ENCODE measurements around the gene KMT2C.
"Not testable (repeated sequence)": the region's sequence is repeated elsewhere in the genome, so short reads cannot be mapped to it uniquely, and the experiment has no call there.

Gene KMT2C

GRCh38 chr7:152380931-152381578, 54.7 kb downstream of the KMT2C start:
- not testable (repeated sequence) for H3K4me3 ChIP-seq (ENCODE audit: extremely low read depth, insufficient read depth, low read length, poor library complexity, severe bottlenecking); H3K27ac ChIP-seq (ENCODE audit: low read depth, low read length, severe bottlenecking); H3K4me1 ChIP-seq (ENCODE audit: control insufficient read depth, insufficient read depth, low read length, poor library complexity, severe bottlenecking); H3K36me3 ChIP-seq (ENCODE audit: control insufficient read depth, insufficient read depth, low read length)
- peaks cover 18% of the 10 kb centered on the region for H3K9me3 ChIP-seq (ENCODE audit: control insufficient read depth, low read length)
- WGBS, 2 experiments (ENCODE audit: insufficient coverage in 2 of 2) = 74 to 83% methylated on average over 1 to 3 of the region's 5 CpGs

- H3K27ac ChIP-seq (ENCODE audit: low read depth, low read length, severe bottlenecking); H3K4me1 ChIP-seq (ENCODE audit: control insufficient read depth, insufficient read depth, low read length, poor library complexity, severe bottlenecking); H3K36me3 ChIP-seq (ENCODE audit: control insufficient read depth, insufficient read depth, low read length); H3K4me3 ChIP-seq (ENCODE audit: extremely low read depth, insufficient read depth, low read length, poor library complexity, severe bottlenecking): not testable (repeated sequence)
- H3K9me3 ChIP-seq (ENCODE audit: control insufficient read depth, low read length) = peaks cover 18% of the 10 kb centered on the region
Observed at GRCh38 chr7:152378497-152378896, 57.3 kb downstream of the KMT2C start.

GRCh38 chr7:152376716-152377484, 58.9 kb downstream of the KMT2C start:
- H3K4me3 ChIP-seq (ENCODE audit: extremely low read depth, insufficient read depth, low read length, poor library complexity, severe bottlenecking); H3K36me3 ChIP-seq (ENCODE audit: control insufficient read depth, insufficient read depth, low read length); H3K4me1 ChIP-seq (ENCODE audit: control insufficient read depth, insufficient read depth, low read length, poor library complexity, severe bottlenecking); H3K27ac ChIP-seq (ENCODE audit: low read depth, low read length, severe bottlenecking): not testable (repeated sequence)
- 68 to 90% methylated on average over 3 to 4 of the region's 8 CpGs for WGBS, 2 experiments (ENCODE audit: insufficient coverage in 2 of 2)
- peaks cover 18% of the 10 kb centered on the region for H3K9me3 ChIP-seq (ENCODE audit: control insufficient read depth, low read length)

GRCh38 chr7:152370297-152370696, 65.5 kb downstream of the KMT2C start:
- Histone ChIP-seq H3K4me1 (ENCODE audit: control insufficient read depth, insufficient read depth, low read length, poor library complexity, severe bottlenecking) (no peaks in the 10 kb centered on the region), H3K9me3 (ENCODE audit: control insufficient read depth, low read length) (no peaks in the 10 kb centered on the region), H3K27ac (ENCODE audit: low read depth, low read length, severe bottlenecking) (no peak overlapping the region), H3K4me3 (ENCODE audit: extremely low read depth, insufficient read depth, low read length, poor library complexity, severe bottlenecking) (no peak overlapping the region), H3K36me3 (ENCODE audit: control insufficient read depth, insufficient read depth, low read length) (peaks cover 4% of the 10 kb centered on the region)

GRCh38 chr7:152369518-152369917, 66.3 kb downstream of the KMT2C start:
- Histone ChIP-seq H3K9me3 (ENCODE audit: control insufficient read depth, low read length) (no peaks in the 10 kb centered on the region), H3K27ac (ENCODE audit: low read depth, low read length, severe bottlenecking) (no peak overlapping the region), H3K36me3 (ENCODE audit: control insufficient read depth, insufficient read depth, low read length) (peaks cover 4% of the 10 kb centered on the region), H3K4me1 (ENCODE audit: control insufficient read depth, insufficient read depth, low read length, poor library complexity, severe bottlenecking) (no peaks in the 10 kb centered on the region), H3K4me3 (ENCODE audit: extremely low read depth, insufficient read depth, low read length, poor library complexity, severe bottlenecking) (no peak overlapping the region)
- WGBS, 2 experiments (ENCODE audit: insufficient coverage in 2 of 2) = 100% methylated on average over 1 of the region's 3 CpGs; no CpG with 5 or more reads in 1 of the 2 experiments

- no peaks in the 10 kb centered on the region for H3K4me1 ChIP-seq (ENCODE audit: control insufficient read depth, insufficient read depth, low read length, poor library complexity, severe bottlenecking)
- H3K4me3 ChIP-seq (ENCODE audit: extremely low read depth, insufficient read depth, low read length, poor library complexity, severe bottlenecking) = no peak overlapping the region
- H3K9me3 ChIP-seq (ENCODE audit: control insufficient read depth, low read length) = no peaks in the 10 kb centered on the region
- H3K27ac ChIP-seq (ENCODE audit: low read depth, low read length, severe bottlenecking) = no peak overlapping the region
- WGBS, 2 experiments (ENCODE audit: insufficient coverage in 2 of 2) = 85 to 97% methylated on average over 6 to 8 of the region's 8 CpGs
- H3K36me3 ChIP-seq (ENCODE audit: control insufficient read depth, insufficient read depth, low read length) = peaks cover 4% of the 10 kb centered on the region
Observed at GRCh38 chr7:152367170-152367569, 68.6 kb downstream of the KMT2C start.

- Histone ChIP-seq H3K4me1 (ENCODE audit: control insufficient read depth, insufficient read depth, low read length, poor library complexity, severe bottlenecking) (no peaks in the 10 kb centered on the region), H3K9me3 (ENCODE audit: control insufficient read depth, low read length) (no peaks in the 10 kb centered on the region), H3K4me3 (ENCODE audit: extremely low read depth, insufficient read depth, low read length, poor library complexity, severe bottlenecking) (no peak overlapping the region), H3K27ac (ENCODE audit: low read depth, low read length, severe bottlenecking) (no peak overlapping the region), H3K36me3 (ENCODE audit: control insufficient read depth, insufficient read depth, low read length) (peaks cover 4% of the 10 kb centered on the region)
- 96 to 98% methylated on average over 29 to 32 of the region's 32 CpGs for WGBS, 2 experiments (ENCODE audit: insufficient coverage in 2 of 2)
Observed at GRCh38 chr7:152366662-152367061, 69.1 kb downstream of the KMT2C start.

GRCh38 chr7:152365982-152366603, 69.7 kb downstream of the KMT2C start:
- Histone ChIP-seq H3K9me3 (ENCODE audit: control insufficient read depth, low read length) (no peaks in the 10 kb centered on the region), H3K4me3 (ENCODE audit: extremely low read depth, insufficient read depth, low read length, poor library complexity, severe bottlenecking) (no peak overlapping the region), H3K4me1 (ENCODE audit: control insufficient read depth, insufficient read depth, low read length, poor library complexity, severe bottlenecking) (no peaks in the 10 kb centered on the region), H3K27ac (ENCODE audit: low read depth, low read length, severe bottlenecking) (no peak overlapping the region), H3K36me3 (ENCODE audit: control insufficient read depth, insufficient read depth, low read length) (peaks cover 4% of the 10 kb centered on the region)
- 95% methylated on average over 4 of the region's 6 CpGs; no CpG with 5 or more reads in 1 of the 2 experiments for WGBS, 2 experiments (ENCODE audit: insufficient coverage in 2 of 2)

- Histone ChIP-seq H3K9me3 (ENCODE audit: control insufficient read depth, low read length) (no peaks in the 10 kb centered on the region), H3K27ac (ENCODE audit: low read depth, low read length, severe bottlenecking) (no peak overlapping the region)
- 80 to 83% methylated on average over 1 of the region's 1 CpG for WGBS, 2 experiments (ENCODE audit: insufficient coverage in 2 of 2)
Observed at GRCh38 chr7:152363798-152364197, 72.0 kb downstream of the KMT2C start.

GRCh38 chr7:152362128-152362926, 73.5 kb downstream of the KMT2C start:
- 65 to 85% methylated on average over 4 of the region's 6 CpGs for WGBS, 2 experiments (ENCODE audit: insufficient coverage in 2 of 2)
- peaks cover 7% of the 10 kb centered on the region for H3K36me3 ChIP-seq (ENCODE audit: control insufficient read depth, insufficient read depth, low read length)
- no peaks in the 10 kb centered on the region for H3K4me1 ChIP-seq (ENCODE audit: control insufficient read depth, insufficient read depth, low read length, poor library complexity, severe bottlenecking)
- H3K9me3 ChIP-seq (ENCODE audit: control insufficient read depth, low read length) = no peaks in the 10 kb centered on the region
- H3K4me3 ChIP-seq (ENCODE audit: extremely low read depth, insufficient read depth, low read length, poor library complexity, severe bottlenecking) = no peak overlapping the region
- no peak overlapping the region for H3K27ac ChIP-seq (ENCODE audit: low read depth, low read length, severe bottlenecking)

More at GRCh38 chr7:152363798-152364197, 72.0 kb downstream of the KMT2C start:
- peaks cover 4% of the 10 kb centered on the region for H3K36me3 ChIP-seq (ENCODE audit: control insufficient read depth, insufficient read depth, low read length)
- no peaks in the 10 kb centered on the region for H3K4me1 ChIP-seq (ENCODE audit: control insufficient read depth, insufficient read depth, low read length, poor library complexity, severe bottlenecking)
- no peak overlapping the region for H3K4me3 ChIP-seq (ENCODE audit: extremely low read depth, insufficient read depth, low read length, poor library complexity, severe bottlenecking)

Measured in mesodermal cell (in vitro differentiated cells).